ENCODE data around the gene GDF2. TPM values are rescaled to one million over a fixed set of nuclear protein-coding genes. Genes with fewer than 3 reads are reported as not detected.

GDF2 gene
- total and polyA plus RNA-seq, 10 of the 15 experiments (the other 5 are each of a cell fraction or from before 2014, with no cell fraction given): not detected

DNA sequence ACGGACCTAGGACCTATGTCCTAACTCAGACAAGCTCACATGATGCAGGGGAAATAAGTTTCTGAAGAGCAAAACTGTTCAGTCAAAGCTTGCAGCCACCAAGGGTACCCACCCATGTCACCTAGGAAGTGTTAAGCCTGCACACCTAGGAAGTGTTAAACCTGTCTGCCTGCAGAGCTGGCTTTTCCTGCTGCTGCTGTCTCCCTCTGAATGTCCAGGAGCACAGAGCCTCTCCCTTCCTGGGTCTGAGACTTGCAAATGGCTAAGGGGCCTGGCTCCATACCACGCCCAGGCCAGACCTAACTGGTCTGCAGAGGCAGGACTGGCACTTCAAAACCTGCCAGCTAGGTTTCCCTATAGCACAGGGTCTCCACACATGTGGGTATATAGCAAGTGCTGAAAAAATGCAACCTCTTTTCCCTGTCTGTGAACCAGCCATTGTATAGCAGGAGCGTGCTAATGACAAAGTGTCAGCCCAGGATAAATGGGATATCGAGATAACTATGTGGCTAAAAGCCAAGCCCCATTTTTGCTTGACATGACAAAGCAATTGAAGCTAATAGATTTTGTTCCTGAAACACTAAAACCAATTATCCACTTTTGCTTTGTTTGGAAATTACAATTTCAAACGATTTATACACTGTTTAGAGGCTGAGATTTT lies 1.5 kb downstream of the GDF2 start:
- no peak for DNase-seq (ENCODE audit: low read depth, low spot score)
- Histone ChIP-seq H3K9ac (ENCODE audit: control insufficient read depth, insufficient read depth, low read length) (no peak overlapping the region), H3K27me3 (replicated peaks in 1 of 2; ENCODE audit: control insufficient read depth in 2 of 2, insufficient read depth in 2 of 2, low read length in 1 of 2) (no peaks in the 10 kb centered on the region; a peak in 1 of 4 replicates), H2AFZ (ENCODE audit: control insufficient read depth, low read depth, low read length) (no peak overlapping the region), H3K9me3 (replicated peaks; ENCODE audit: control insufficient read depth, insufficient read depth, low read length) (no peaks in the 10 kb centered on the region), H3K4me1 (ENCODE audit: control insufficient read depth, insufficient read depth, low read length) (no peaks in the 10 kb centered on the region), H3K4me2 (ENCODE audit: control insufficient read depth, insufficient read depth) (no peak overlapping the region), H3K4me3 (no peak overlapping the region), H3K36me3 (ENCODE audit: control insufficient read depth in 2 of 2, insufficient read depth in 2 of 2, low read length in 1 of 2) (no peaks in the 10 kb centered on the region), H3K27ac (ENCODE audit: control insufficient read depth, insufficient read depth) (no peak overlapping the region), H3K79me2 (ENCODE audit: control insufficient read depth, insufficient read depth, low read length) (no peaks in the 10 kb centered on the region), H4K20me1 (ENCODE audit: control insufficient read depth, insufficient read depth) (no peaks in the 10 kb centered on the region; the same call in 1 of the 2 replicates)
- intact Hi-C loops (cut with micrococcal nuclease; ENCODE audit: unreplicated experiment): no loop called here
- TF ChIP-seq TARDBP (IDR thresholded peaks at IDR 0.05; ENCODE audit: borderline replicate concordance) (no peak), STAT1 (conservative IDR thresholded peaks at IDR 0.05) (no peak), CBX5 (IDR thresholded peaks at IDR 0.05; ENCODE audit: low read depth) (no peak), NFYA (IDR thresholded peaks at IDR 0.05; ENCODE audit: borderline replicate concordance, low read depth, low read length) (no peak), TCF12 (IDR thresholded peaks at IDR 0.05; ENCODE audit: low read depth, low read length) (no peak), EP300 (IDR thresholded peaks at IDR 0.05; ENCODE audit: borderline replicate concordance in 1 of 2, control insufficient read depth in 1 of 2, low read depth in 2 of 2, low read length in 2 of 2) (no peak)
- TF ChIP-seq, protein P1, sequence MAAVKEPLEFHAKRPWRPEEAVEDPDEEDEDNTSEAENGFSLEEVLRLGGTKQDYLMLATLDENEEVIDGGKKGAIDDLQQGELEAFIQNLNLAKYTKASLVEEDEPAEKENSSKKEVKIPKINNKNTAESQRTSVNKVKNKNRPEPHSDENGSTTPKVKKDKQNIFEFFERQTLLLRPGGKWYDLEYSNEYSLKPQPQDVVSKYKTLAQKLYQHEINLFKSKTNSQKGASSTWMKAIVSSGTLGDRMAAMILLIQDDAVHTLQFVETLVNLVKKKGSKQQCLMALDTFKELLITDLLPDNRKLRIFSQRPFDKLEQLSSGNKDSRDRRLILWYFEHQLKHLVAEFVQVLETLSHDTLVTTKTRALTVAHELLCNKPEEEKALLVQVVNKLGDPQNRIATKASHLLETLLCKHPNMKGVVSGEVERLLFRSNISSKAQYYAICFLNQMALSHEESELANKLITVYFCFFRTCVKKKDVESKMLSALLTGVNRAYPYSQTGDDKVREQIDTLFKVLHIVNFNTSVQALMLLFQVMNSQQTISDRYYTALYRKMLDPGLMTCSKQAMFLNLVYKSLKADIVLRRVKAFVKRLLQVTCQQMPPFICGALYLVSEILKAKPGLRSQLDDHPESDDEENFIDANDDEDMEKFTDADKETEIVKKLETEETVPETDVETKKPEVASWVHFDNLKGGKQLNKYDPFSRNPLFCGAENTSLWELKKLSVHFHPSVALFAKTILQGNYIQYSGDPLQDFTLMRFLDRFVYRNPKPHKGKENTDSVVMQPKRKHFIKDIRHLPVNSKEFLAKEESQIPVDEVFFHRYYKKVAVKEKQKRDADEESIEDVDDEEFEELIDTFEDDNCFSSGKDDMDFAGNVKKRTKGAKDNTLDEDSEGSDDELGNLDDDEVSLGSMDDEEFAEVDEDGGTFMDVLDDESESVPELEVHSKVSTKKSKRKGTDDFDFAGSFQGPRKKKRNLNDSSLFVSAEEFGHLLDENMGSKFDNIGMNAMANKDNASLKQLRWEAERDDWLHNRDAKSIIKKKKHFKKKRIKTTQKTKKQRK (IDR thresholded peaks at IDR 0.05; ENCODE audit: low read depth, low read length): no peak
- TF ChIP-seq, protein P2, sequence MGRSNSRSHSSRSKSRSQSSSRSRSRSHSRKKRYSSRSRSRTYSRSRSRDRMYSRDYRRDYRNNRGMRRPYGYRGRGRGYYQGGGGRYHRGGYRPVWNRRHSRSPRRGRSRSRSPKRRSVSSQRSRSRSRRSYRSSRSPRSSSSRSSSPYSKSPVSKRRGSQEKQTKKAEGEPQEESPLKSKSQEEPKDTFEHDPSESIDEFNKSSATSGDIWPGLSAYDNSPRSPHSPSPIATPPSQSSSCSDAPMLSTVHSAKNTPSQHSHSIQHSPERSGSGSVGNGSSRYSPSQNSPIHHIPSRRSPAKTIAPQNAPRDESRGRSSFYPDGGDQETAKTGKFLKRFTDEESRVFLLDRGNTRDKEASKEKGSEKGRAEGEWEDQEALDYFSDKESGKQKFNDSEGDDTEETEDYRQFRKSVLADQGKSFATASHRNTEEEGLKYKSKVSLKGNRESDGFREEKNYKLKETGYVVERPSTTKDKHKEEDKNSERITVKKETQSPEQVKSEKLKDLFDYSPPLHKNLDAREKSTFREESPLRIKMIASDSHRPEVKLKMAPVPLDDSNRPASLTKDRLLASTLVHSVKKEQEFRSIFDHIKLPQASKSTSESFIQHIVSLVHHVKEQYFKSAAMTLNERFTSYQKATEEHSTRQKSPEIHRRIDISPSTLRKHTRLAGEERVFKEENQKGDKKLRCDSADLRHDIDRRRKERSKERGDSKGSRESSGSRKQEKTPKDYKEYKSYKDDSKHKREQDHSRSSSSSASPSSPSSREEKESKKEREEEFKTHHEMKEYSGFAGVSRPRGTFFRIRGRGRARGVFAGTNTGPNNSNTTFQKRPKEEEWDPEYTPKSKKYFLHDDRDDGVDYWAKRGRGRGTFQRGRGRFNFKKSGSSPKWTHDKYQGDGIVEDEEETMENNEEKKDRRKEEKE (IDR thresholded peaks at IDR 0.05): no peak
- ChIA-PET CTCF (interaction anchor here (1.1 to 2.0 kb wide), 4 partner anchors 11 to 276 kb away, joined by 3 to 7 read pairs (median 3); no protein-coding TSS in a partner anchor), SMC1A (ENCODE audit: uncharacterized antibody, unreplicated experiment) (no interaction called here), RAD21 (ENCODE audit: unreplicated experiment) (no interaction called here), POLR2A (no interaction called here)
- no peak for ATAC-seq
- no peak for FAIRE-seq
- 0% methylated on average over 5 of the region's 5 CpGs for WGBS (ENCODE audit: insufficient coverage, insufficient replicate concordance, low lambda C conversion rate, missing lambda C conversion rate)
- in situ Hi-C loops (cut with MboI): no loop called here
- BruUV-seq (replicated peaks): no TSS peak

All from GM12878 (cell line).